MCF 10A (cell line): ENCODE measurements around the gene CRK. TPM values are rescaled to one million over a fixed set of nuclear protein-coding genes. Genes with fewer than 3 reads are reported as not detected.

Experiments used
- BruUV-seq: library from RNA; stranded (reverse); fragments of 400-500 nt; replicated peaks from 2 replicates; lab custom pipeline; 2021; lab: Mats Ljungman, UMichigan
- CTCF ChIA-PET: fragments of 300-600 bp; sonication (Branson Sonifier 250); formaldehyde crosslinking; extraction: SDS; loops from one replicate; lab custom pipeline; 2021; ENCODE audit warnings: antibody characterized with exemption, inconsistent platforms; lab: Yijun Ruan, JAX
- POLR2A ChIA-PET: fragments of 300-600, 350-650 bp; sonication (Branson Sonifier 250); formaldehyde crosslinking; extraction: SDS; loops from one replicate; lab custom pipeline; 2020; ENCODE audit warnings: antibody characterized with exemption, inconsistent platforms; lab: Yijun Ruan, JAX
- DNase-seq: peaks from one replicate; pipeline ENCODE4 v3.0.0-alpha.2; 2018; ENCODE audit not compliant: unreplicated experiment
- H3K27ac Mint-ChIP-seq: one replicate; pipeline ENCODE4 v1.8.0; 2022; ENCODE audit warnings: mild to moderate bottlenecking, low read depth, mixed read lengths; ENCODE audit not compliant: unreplicated experiment
- H3K27me3 Mint-ChIP-seq: one replicate; pipeline ENCODE4 v1.8.0; 2022; ENCODE audit warnings: mixed read lengths; ENCODE audit not compliant: insufficient read depth, unreplicated experiment
- H3K36me3 Mint-ChIP-seq: one replicate; pipeline ENCODE4 v1.8.0; 2022; ENCODE audit warnings: mild to moderate bottlenecking, moderate library complexity, mixed read lengths; ENCODE audit not compliant: insufficient read depth, unreplicated experiment
- H3K4me1 Mint-ChIP-seq: one replicate; pipeline ENCODE4 v1.8.0; 2022; ENCODE audit warnings: mixed read lengths; ENCODE audit not compliant: insufficient read depth, unreplicated experiment
- H3K4me3 Mint-ChIP-seq: one replicate; pipeline ENCODE4 v1.8.0; 2022; ENCODE audit warnings: mild to moderate bottlenecking, moderate library complexity, mixed read lengths; ENCODE audit not compliant: unreplicated experiment
- H3K9me3 Mint-ChIP-seq: one replicate; pipeline ENCODE4 v1.8.0; 2022; ENCODE audit warnings: mixed read lengths; ENCODE audit not compliant: unreplicated experiment
- CTCF ChIP-seq: fragments of 200-600 bp; IDR thresholded peaks from one replicate; pipeline ENCODE4 v1.8.0; 2022; ENCODE audit warnings: antibody characterized with exemption, mild to moderate bottlenecking; ENCODE audit not compliant: unreplicated experiment
- intact Hi-C: fragments of 100-400 bp; cut with micrococcal nuclease; formaldehyde crosslinking; loops from 2 replicates; pipeline ENCODE4 v1.14.1; 2022
- total RNA-seq: library from RNA; stranded (reverse); gene quantifications from 2 replicates; pipeline ENCODE4 v1.2.3, GENCODE V29; 2022

CRK gene
- total RNA-seq, 1 experiment from 2014 or later, result 70.6 TPM

GRCh38 chr17:1467258-1467657, 11.2 kb upstream of the CRK start:
- no peak overlapping the region for H3K27ac Mint-ChIP-seq
- no peaks in the 10 kb centered on the region for H3K9me3 Mint-ChIP-seq
- no peak for TF ChIP-seq CTCF
- ChIA-PET CTCF (no interaction called here), POLR2A (no interaction called here)
- no TSS peak for BruUV-seq
- no peak for DNase-seq
- no peaks in the 10 kb centered on the region for H3K4me1 Mint-ChIP-seq
- no peak overlapping the region for H3K4me3 Mint-ChIP-seq
- peaks cover 66% of the 10 kb centered on the region for H3K36me3 Mint-ChIP-seq
- intact Hi-C loops, result no loop called here
- no peaks in the 10 kb centered on the region for H3K27me3 Mint-ChIP-seq

DNA sequence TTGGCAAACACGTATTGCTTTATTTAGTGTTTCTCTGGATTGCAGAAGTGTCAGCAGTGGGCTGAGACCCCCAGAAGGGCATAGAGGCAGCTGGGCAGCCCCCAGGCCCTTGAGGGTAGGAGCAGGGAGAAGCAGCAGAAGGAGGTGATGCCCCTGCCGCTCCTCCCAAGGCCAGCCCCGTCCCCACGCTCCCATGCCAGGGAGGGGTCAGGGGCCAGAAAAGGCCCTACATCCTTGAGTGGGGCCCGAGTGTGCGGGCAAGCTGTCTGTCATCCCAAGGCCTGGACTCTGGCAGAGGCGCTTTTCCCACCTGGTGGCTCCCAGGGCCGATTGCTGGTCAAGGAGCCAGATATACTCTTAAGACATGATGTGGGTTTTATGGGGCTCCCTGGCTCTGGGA, 8.2 kb upstream of the CRK start:
- DNase-seq, result no peak
- POLR2A ChIA-PET, result interaction anchor here (0.7 to 1.5 kb wide), 2 partner anchors 22 to 37 kb away, joined by 3 read pairs; no protein-coding TSS in a partner anchor
- Mint-ChIP-seq H3K36me3 (peaks cover 39% of the 10 kb centered on the region), H3K27ac (no peak overlapping the region), H3K9me3 (no peaks in the 10 kb centered on the region), H3K4me3 (no peak overlapping the region), H3K27me3 (no peaks in the 10 kb centered on the region), H3K4me1 (peaks cover 9% of the 10 kb centered on the region)
- no TSS peak for BruUV-seq
- no peak for TF ChIP-seq CTCF
- CTCF ChIA-PET, result no interaction called here
- intact Hi-C loops, result no loop called here

GRCh38 chr17:1462164-1463112, 6.4 kb upstream of the CRK start:
- Mint-ChIP-seq H3K27me3 (no peaks in the 10 kb centered on the region), H3K9me3 (no peaks in the 10 kb centered on the region), H3K4me1 (peaks cover 9% of the 10 kb centered on the region), H3K36me3 (peaks cover 32% of the 10 kb centered on the region), H3K27ac (no peak overlapping the region), H3K4me3 (no peak overlapping the region)
- ChIA-PET POLR2A (interaction anchor here (0.6 to 1.9 kb wide), 6 partner anchors 14 to 54 kb away, joined by 3 to 8 read pairs (median 4); partner anchors contain the start of gene INPP5K), CTCF (interaction anchor here (0.5 to 1.7 kb wide), 4 partner anchors 10 to 154 kb away, joined by 3 to 7 read pairs (median 4); no protein-coding TSS in a partner anchor)
- no TSS peak for BruUV-seq
- intact Hi-C loops, result no loop called here
- no peak for TF ChIP-seq CTCF
- no peak for DNase-seq
